Measurements from ENCODE around the gene KCNMB1.
"Not testable (repeated sequence)": the region's sequence is repeated elsewhere in the genome, so short reads cannot be mapped to it uniquely, and the experiment has no call there.

Gene KCNMB1

GRCh38 chr5:170404398-170404797 lies 15.2 kb upstream of the KCNMB1 start:
- TF ChIP-seq ZNF274 (IDR thresholded peaks at IDR 0.05; ENCODE audit: low read depth, low read length) = no peak
- no peak overlapping the region for H3K4me3 ChIP-seq (ENCODE audit: low read length)

GRCh38 chr5:170403675-170404074 lies 14.5 kb upstream of the KCNMB1 start:
- TF ChIP-seq ZNF274 (IDR thresholded peaks at IDR 0.05; ENCODE audit: low read depth, low read length) = no peak
- no peak overlapping the region for H3K4me3 ChIP-seq (ENCODE audit: low read length)

GRCh38 chr5:170402508-170402907 lies 13.3 kb upstream of the KCNMB1 start:
- no peak overlapping the region for H3K4me3 ChIP-seq (ENCODE audit: low read length)
- TF ChIP-seq ZNF274 (IDR thresholded peaks at IDR 0.05; ENCODE audit: low read depth, low read length) = no peak

GRCh38 chr5:170397059-170397458 lies 7.9 kb upstream of the KCNMB1 start:
- H3K4me3 ChIP-seq (ENCODE audit: low read length) = no peak overlapping the region
- no peak for TF ChIP-seq ZNF274 (IDR thresholded peaks at IDR 0.05; ENCODE audit: low read depth, low read length)

GRCh38 chr5:170393958-170394357 lies 4.8 kb upstream of the KCNMB1 start:
- no peak for TF ChIP-seq ZNF274 (IDR thresholded peaks at IDR 0.05; ENCODE audit: low read depth, low read length)
- H3K4me3 ChIP-seq (ENCODE audit: low read length) = no peak overlapping the region

- no peak overlapping the region for H3K4me3 ChIP-seq (ENCODE audit: low read length)
- no peak for TF ChIP-seq ZNF274 (IDR thresholded peaks at IDR 0.05; ENCODE audit: low read depth, low read length)
Measured at GRCh38 chr5:170393235-170393634, 4.1 kb upstream of the KCNMB1 start.

GRCh38 chr5:170390472-170390871 lies 1.3 kb upstream of the KCNMB1 start:
- TF ChIP-seq ZNF274 (IDR thresholded peaks at IDR 0.05; ENCODE audit: low read depth, low read length) = no peak

GRCh38 chr5:170389550-170389892 lies 354 bp upstream of the KCNMB1 start:
- no peak for TF ChIP-seq ZNF274 (IDR thresholded peaks at IDR 0.05; ENCODE audit: low read depth, low read length)
- peak overlapping the region; percentile 40; the same call in 1 of the 2 replicates for H3K4me3 ChIP-seq (ENCODE audit: low read length)

More at GRCh38 chr5:170390472-170390871, 1.3 kb upstream of the KCNMB1 start:
- no peak overlapping the region for H3K4me3 ChIP-seq (ENCODE audit: low read length)

GRCh38 chr5:170387775-170388639 lies 1.2 kb downstream of the KCNMB1 start:
- TF ChIP-seq ZNF274 (IDR thresholded peaks at IDR 0.05; ENCODE audit: low read depth, low read length) = no peak

GRCh38 chr5:170386743-170387395 lies 2.3 kb downstream of the KCNMB1 start:
- TF ChIP-seq ZNF274 (IDR thresholded peaks at IDR 0.05; ENCODE audit: low read depth, low read length) = no peak

More at GRCh38 chr5:170387775-170388639, 1.2 kb downstream of the KCNMB1 start:
- H3K4me3 ChIP-seq (ENCODE audit: low read length) = peak overlapping the region; percentile 40; the same call in 1 of the 2 replicates

GRCh38 chr5:170383227-170383626 lies 5.9 kb downstream of the KCNMB1 start:
- H3K4me3 ChIP-seq (ENCODE audit: low read length) = no peak overlapping the region
- no peak for TF ChIP-seq ZNF274 (IDR thresholded peaks at IDR 0.05; ENCODE audit: low read depth, low read length)

More at GRCh38 chr5:170386743-170387395, 2.3 kb downstream of the KCNMB1 start:
- H3K4me3 ChIP-seq (ENCODE audit: low read length) = no peak overlapping the region

GRCh38 chr5:170382790-170383189 lies 6.4 kb downstream of the KCNMB1 start:
- H3K4me3 ChIP-seq (ENCODE audit: low read length) = no peak overlapping the region
- TF ChIP-seq ZNF274 (IDR thresholded peaks at IDR 0.05; ENCODE audit: low read depth, low read length) = no peak

GRCh38 chr5:170380361-170380951 lies 8.7 kb downstream of the KCNMB1 start:
- H3K4me3 ChIP-seq (ENCODE audit: low read length) = no peak overlapping the region
- TF ChIP-seq ZNF274 (IDR thresholded peaks at IDR 0.05; ENCODE audit: low read depth, low read length) = no peak

GRCh38 chr5:170378740-170379139 lies 10.4 kb downstream of the KCNMB1 start:
- no peak for TF ChIP-seq ZNF274 (IDR thresholded peaks at IDR 0.05; ENCODE audit: low read depth, low read length)
- H3K4me3 ChIP-seq (ENCODE audit: low read length) = no peak overlapping the region

GRCh38 chr5:170377027-170377426 lies 12.1 kb downstream of the KCNMB1 start:
- no peak for TF ChIP-seq ZNF274 (IDR thresholded peaks at IDR 0.05; ENCODE audit: low read depth, low read length)

GRCh38 chr5:170376526-170376925 lies 12.6 kb downstream of the KCNMB1 start:
- H3K4me3 ChIP-seq (ENCODE audit: low read length) = not testable (repeated sequence)

More at GRCh38 chr5:170377027-170377426, 12.1 kb downstream of the KCNMB1 start:
- no peak overlapping the region for H3K4me3 ChIP-seq (ENCODE audit: low read length)
